ENCODE measurements around the gene OR5AU1.
"Not testable (repeated sequence)": the region's sequence is repeated elsewhere in the genome, so short reads cannot be mapped to it uniquely, and the experiment has no call there.

The OR5AU1 gene

DNA sequence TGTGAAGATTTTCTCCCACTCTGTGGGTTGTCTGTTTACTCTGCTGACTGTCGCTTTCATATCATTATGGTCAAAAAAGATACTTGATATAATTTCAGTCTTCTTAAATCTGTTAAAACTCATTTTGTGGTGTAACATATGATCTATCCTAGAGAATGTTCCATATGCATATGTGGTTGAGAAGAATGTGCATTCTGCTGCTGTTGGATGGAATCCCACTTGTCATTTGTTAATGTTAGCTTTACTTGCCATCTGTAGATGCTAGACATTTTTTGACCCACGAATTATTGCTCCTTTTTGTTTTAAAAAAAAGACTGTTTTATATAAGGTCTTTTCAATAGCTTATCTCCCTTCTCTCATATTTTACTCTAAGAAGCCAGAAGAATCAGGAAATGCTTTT is 26.3 kb upstream of the OR5AU1 start:
- no peak for DNase-seq (ENCODE audit: low spot score)
- no peak for TF ChIP-seq CTCF (IDR thresholded peaks at IDR 0.05; ENCODE audit: extremely low read depth, insufficient read depth, missing control alignments)
- in situ Hi-C loops (cut with MboI; ENCODE audit: low pct_unique_long_range_greater_than_20kb, low sequenced_read_pairs, unreplicated experiment) = no loop called here

DNA sequence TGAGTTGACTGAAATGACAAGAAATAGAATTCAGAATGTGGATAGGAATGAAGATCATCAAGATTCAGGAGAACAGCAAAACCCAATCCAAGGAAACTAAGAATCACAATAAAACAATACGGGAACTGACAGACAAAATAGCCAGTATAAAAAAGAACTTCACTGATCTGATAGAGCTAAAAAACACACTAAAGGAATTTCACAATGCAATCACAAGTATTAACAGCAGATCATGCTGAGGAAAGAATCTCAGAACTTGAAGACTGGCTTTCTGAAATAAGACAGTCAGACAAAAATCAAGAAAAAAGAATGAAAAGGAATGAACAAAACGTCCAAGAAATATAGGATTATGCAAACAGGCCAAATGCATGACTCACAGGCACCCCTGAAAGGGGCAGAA is 15.3 kb upstream of the OR5AU1 start:
- DNase-seq (ENCODE audit: low spot score) = no peak
- TF ChIP-seq CTCF (IDR thresholded peaks at IDR 0.05; ENCODE audit: extremely low read depth, insufficient read depth, missing control alignments) = no peak
- in situ Hi-C loops (cut with MboI; ENCODE audit: low pct_unique_long_range_greater_than_20kb, low sequenced_read_pairs, unreplicated experiment) = no loop called here

DNA sequence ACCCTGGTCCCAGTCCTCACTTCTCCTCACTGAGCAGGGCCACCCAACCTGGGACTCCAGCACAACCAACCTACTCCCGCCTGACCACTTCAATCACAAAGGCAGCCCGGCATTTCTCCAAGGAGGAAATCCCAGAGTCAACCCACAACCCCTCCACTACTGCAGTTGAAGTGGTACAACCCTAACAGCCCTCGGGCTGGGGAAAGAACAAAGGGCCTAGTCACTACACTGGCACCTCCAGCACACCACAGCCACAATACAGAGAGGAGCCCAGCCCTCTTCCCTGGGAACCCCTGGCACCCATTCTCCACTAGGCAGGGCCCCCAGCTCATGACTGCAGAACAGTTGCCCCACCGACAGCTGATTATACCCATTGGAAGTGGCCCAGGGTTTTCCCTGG is 13.7 kb upstream of the OR5AU1 start:
- TF ChIP-seq CTCF (IDR thresholded peaks at IDR 0.05; ENCODE audit: extremely low read depth, insufficient read depth, missing control alignments) = no peak
- no peak for DNase-seq (ENCODE audit: low spot score)
- in situ Hi-C loops (cut with MboI; ENCODE audit: low pct_unique_long_range_greater_than_20kb, low sequenced_read_pairs, unreplicated experiment) = no loop called here

- in situ Hi-C loops (cut with MboI; ENCODE audit: low pct_unique_long_range_greater_than_20kb, low sequenced_read_pairs, unreplicated experiment) = no loop called here
- TF ChIP-seq CTCF (IDR thresholded peaks at IDR 0.05; ENCODE audit: extremely low read depth, insufficient read depth, missing control alignments) = no peak
- DNase-seq (ENCODE audit: low spot score) = no peak
These were observed 12.2 kb upstream of the OR5AU1 start for GRCh38 chr14:21168055-21168454.

DNA sequence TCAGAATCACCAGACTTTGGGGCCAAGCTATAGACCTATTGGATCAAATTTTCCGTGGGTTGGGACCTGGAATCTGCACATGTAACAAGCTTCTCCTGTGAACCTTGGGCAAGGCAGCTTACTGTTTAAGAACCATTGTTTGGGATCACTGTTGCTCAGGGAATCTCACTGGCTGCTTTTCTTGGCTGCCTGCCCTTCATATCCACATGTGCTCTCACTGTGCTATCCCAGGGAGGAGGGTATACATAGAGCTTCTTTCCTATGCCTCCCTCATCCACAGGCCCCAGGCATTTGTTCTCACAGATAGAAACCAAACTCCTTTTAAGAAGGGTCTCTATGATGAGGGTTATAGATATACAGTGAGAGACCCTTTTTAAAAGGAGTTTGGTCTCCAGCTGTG is 9.8 kb upstream of the OR5AU1 start:
- DNase-seq (ENCODE audit: low spot score); in situ Hi-C loops (cut with MboI; ENCODE audit: low pct_unique_long_range_greater_than_20kb, low sequenced_read_pairs, unreplicated experiment): not testable (repeated sequence)

- DNase-seq (ENCODE audit: low spot score); in situ Hi-C loops (cut with MboI; ENCODE audit: low pct_unique_long_range_greater_than_20kb, low sequenced_read_pairs, unreplicated experiment): not testable (repeated sequence)
These were observed 9.2 kb upstream of the OR5AU1 start for GRCh38 chr14:21165002-21165605.

GRCh38 chr14:21163871-21164291 is 8.0 kb upstream of the OR5AU1 start:
- no peak for TF ChIP-seq CTCF (IDR thresholded peaks at IDR 0.05; ENCODE audit: extremely low read depth, insufficient read depth, missing control alignments)
- no peak for DNase-seq (ENCODE audit: low spot score)
- in situ Hi-C loops (cut with MboI; ENCODE audit: low pct_unique_long_range_greater_than_20kb, low sequenced_read_pairs, unreplicated experiment) = no loop called here

- no peak for TF ChIP-seq CTCF (IDR thresholded peaks at IDR 0.05; ENCODE audit: extremely low read depth, insufficient read depth, missing control alignments)
- in situ Hi-C loops (cut with MboI; ENCODE audit: low pct_unique_long_range_greater_than_20kb, low sequenced_read_pairs, unreplicated experiment) = no loop called here
- no peak for DNase-seq (ENCODE audit: low spot score)
These were observed 6.2 kb upstream of the OR5AU1 start for GRCh38 chr14:21162081-21162480.
